Embryonic facial prominence (tissue), 1 donor: ENCODE data around the gene REM2.
"Not testable (repeated sequence)": the region's sequence is repeated elsewhere in the genome, so short reads cannot be mapped to it uniquely, and the experiment has no call there.

Source experiments
- DNase-seq: peaks from one replicate; pipeline ENCODE4 v3.0.0-alpha.2; 2016; ENCODE audit errors: extremely low spot score

Gene REM2

DNA sequence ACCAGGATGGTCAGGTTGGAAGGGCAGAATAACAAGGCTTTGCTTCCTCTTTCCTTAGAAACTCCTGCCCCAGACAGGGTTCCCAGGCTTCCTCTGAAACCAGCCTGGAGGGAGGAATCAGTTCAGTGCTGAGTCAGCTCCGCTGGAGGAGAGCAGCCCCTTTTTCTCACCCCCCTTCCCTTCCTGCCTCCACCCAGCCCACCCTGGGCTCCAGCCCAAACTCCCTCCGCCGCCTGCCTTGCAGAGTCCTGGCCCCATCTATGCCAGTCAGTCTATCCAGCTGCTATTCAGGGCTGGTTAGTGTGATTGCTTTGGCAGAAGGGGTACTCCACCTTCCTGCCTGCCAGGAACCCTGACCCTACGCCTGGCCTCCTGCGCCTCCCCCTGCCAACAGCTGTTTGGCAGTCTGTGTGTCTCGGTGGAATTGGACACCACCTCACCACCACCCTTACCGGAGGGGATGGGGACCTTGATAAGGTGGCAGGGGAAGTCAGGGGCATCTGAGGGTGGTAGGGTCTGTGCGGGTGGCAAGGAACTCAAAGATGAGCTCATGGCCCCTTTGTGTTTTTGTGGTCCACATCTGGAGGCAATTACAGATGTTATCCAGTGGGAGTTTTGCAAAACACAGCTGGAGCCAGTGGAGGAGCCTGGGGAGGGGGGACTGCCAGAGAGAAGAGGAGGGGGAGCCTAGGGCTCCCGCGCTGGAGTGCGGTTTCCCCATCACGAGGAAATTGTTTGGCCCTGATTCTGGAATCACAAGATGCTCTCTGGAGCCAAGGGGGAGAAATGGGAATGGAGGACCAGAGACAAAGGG lies 34.5 kb upstream of the REM2 start:
- DNase-seq, result peak; percentile 95

DNA sequence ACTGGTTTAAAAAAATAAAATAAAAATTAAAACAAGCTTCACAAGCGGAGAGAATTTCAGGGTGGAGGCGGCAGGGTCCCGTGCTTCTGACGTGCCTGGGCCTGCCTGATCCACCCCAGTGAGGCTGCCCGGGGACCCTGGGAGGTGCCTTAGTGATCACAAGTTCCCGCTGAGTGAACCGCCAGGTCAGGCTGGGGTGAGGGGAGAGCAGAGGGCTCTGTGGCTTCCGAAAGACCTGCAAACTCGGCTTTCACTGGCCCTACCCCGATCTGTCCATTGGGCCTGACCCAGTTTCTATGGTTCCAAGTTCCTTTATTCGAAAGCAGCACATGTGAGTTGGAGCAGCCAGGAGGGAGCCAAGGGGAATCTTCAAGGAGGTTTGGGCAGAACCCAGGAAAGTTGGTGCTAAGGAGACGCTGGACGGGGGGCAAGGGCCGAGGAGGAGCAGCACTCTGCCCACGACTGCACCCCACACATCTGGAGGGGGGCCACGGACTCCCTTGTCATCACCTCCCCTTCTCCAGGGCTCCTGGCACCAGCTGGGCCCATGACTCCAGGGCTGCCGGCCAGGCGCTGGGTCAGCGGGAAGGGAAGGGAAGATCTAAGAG lies 33.7 kb upstream of the REM2 start:
- DNase-seq, result no peak

DNA sequence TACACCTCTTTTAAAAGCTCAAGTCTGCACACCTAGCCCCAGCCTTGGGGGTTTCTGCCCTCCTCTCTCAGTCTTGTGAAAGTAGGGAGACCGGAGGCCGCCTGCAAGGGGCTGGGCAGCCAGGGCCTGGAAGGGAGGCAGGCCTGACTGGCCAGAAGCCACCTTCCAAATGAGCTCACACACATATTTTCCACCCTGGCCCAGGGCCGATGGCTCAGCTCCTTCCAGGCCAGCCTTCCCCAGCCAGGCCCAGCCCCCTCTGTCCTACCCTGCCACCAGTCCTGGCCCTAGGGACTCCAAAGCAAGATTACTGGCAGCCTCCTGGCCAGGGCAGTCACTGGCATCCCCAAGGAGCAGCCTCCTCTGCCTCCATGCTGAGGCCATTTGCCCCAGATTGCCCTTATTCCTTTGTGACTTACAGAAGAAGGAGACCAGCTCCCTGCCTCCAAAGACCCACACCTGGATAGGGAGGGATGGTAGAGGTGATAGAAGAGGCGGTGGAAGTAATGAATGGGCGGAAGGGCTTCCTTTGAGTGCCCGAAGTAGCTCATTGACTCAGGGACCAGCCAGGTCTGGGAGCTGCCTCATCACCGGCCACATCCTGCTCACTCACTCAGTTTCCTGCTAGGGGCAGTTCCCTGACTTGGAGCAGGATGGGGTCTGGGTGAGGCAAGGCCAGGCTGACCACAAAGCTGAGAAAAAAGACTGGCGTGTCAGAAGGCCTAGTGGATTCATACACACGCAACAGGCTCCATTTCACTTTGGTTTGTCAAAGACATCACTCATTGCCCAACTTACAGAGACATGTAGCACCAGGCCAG lies 31.9 kb upstream of the REM2 start:
- no peak for DNase-seq

DNA sequence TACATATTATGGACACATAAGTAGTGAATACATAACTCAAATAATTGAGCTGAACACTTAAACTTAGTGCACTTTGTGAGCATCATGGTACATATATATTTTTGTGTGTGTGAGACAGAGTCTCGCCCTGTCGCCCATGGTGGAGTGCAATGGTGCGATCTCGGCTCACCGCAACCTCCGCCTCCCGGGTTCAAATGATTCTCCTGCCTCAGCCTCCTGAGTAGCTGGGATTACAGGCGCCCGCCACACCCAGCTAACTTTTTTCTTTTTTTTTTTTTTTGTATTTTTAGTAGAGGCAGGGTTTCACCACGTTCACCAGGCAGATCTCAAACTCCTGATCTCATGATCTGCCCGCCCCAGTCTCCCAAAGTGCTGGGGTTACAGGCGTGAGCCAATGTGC lies 30.8 kb upstream of the REM2 start:
- DNase-seq, result not testable (repeated sequence)

DNA sequence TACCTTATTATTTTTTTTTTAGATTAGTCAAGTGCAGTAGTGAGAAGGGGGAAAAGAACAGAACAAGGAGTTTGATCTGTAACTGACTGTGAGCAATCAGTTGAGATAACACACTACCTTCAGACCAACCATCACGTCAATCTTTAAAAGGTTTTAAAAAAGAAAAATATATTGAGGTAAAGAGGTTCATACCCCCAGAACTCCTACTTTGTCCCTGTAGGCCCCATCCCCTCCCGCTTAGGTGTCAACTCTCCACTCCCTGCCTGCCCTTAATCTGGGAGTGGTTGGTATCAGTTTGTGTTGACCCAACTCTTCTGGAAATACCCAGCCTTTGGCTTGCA lies 30.5 kb upstream of the REM2 start:
- DNase-seq, result no peak

DNA sequence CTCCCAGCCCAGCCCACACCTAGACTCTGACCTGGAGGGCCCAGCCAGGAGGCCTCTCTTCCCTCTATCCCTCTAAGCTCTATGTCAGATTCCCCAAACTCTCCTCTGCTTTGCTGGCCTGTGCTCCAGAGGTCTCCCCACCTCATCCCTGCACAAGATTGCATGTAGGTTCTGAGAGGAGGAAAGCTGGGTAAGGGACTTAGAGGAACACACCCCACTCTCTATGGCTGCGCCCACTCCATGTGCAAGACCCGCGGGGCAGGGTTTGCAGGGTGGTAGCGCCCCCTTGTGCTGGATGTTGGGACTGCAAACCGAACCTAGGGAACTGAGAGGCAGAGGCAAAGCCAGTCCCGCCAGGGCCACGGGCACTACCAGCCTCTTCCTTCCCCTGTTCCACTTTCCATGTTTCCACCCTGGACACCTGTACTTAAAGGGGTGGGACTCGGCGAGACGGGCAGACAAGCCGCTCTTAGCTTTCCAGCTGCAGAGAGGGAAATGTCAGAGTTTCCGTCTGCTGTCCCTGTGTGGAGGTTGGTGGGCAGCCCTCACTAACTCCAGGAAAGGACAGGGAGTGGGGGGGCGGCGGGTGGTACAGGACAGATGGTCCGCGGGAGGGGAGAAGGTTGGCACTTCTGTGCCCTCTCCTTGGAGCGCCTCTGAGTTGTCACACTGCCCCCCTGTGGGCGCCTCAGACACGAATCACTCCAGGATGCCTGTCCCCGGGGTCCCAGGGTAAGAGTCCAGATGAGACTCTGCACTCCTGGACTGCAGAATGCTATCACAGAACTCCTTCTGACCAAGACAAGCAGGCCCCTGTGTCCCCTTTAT lies 29.9 kb upstream of the REM2 start:
- peak; percentile 72 for DNase-seq

DNA sequence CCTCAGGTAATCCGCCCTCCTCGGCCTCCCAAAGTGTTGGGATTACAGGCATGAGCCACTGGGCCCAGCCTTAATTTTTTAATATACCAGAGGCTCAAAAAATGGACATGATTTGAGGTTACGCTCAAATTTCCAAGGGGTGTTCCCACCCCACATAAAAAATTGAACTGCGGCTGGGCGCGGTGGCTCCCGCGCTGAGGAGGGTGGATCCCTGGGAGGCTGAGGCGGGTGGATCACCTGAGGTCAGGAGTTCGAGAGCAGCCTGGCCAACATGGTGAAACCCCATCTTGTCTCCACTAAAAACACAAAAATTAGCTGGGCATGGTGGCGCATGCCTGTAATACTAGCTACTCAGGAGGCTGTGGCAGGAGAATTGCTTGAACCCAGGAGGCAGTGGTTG lies 28.7 kb upstream of the REM2 start:
- DNase-seq, result not testable (repeated sequence)

DNA sequence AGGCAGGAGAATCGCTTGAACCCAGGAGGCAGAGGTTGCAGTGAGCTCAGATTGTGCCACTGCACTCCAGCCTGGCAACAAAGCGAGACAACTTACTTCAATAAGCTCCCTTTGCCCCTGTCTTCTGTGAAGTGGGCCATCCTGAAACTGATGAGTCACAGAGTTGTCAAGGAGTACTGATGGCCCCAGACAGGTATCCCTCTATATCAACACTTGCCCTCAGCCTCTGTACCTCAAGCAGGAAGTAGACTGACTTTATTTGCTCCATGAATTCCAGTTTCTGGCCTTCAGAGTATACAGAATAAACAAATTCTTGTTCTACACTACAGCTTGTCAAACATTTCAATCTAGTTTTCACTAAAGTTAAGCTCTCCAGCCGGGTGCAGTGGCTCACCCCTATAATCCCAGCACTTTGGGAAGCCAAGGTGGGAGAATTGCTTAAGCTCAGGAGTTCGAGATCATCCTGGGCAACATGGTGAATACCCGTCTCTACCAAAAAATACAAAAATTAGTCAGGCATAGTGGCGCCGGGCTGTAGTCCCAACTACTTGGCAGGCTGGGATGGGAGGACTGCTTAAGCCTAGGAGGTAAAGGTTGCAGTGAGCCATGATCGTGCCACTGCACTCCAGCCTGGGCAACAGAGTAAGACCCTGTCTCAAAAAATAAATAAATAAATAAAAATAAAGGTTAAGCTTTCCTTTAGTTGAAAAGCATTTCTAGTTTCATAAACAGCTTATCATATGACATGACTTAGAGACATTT lies 27.9 kb upstream of the REM2 start:
- no peak for DNase-seq

DNA sequence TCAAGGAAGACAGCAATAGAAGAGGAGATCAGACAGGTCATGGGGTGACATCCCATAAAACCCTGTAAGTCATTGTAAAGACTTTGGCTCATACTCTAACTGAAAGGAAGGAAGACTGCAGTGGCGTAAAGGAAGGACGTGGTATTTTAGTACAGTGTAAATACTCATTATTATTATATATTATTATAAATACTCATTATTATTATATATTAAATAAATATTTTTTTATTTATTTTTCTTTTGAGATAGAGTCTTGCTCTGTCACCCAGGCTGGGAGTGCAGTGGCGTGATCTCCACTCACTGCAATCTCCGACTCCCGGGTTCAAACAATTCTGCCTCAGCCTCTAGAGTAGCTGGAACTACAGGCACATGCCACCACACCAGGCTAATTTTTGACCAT lies 26.6 kb upstream of the REM2 start:
- DNase-seq, result no peak

DNA sequence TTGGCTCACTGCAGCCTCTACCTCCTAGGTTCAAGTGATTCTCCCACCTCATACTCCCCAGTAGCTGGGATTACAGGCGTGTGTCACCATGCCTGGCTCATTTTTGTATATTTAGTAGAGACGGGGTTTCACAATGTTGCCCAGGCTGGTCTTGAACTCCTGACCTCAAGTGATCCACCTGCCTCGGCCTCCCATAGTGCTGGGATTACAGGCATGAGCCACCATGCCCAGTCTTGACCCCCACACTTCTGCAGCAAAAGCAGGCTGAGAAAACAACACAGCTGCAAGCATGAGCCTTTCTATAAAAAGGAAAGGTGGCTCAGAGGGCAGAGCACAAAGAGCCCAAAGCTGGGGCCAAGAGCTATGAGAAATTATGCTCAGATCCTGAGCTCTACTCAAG lies 22.6 kb upstream of the REM2 start:
- not testable (repeated sequence) for DNase-seq

DNA sequence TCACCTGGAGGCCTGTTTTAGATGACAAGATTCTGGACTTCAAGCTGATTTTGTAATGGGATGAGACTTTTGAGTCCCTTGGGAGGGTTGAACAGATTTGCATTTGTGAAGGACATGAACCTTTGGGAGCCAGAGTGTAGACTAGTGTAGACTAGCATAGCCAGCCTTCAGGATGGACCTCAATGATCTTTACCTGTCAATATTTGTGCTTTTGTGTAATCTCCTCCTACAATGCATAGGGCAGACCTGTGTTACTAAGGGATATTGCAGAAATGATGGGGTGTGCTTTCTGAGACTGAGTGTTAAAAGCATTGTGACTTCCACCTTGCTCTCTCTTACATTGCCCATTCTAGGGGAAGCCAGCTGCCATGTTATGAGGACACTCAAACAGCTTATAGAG lies 21.4 kb upstream of the REM2 start:
- DNase-seq, result no peak

DNA sequence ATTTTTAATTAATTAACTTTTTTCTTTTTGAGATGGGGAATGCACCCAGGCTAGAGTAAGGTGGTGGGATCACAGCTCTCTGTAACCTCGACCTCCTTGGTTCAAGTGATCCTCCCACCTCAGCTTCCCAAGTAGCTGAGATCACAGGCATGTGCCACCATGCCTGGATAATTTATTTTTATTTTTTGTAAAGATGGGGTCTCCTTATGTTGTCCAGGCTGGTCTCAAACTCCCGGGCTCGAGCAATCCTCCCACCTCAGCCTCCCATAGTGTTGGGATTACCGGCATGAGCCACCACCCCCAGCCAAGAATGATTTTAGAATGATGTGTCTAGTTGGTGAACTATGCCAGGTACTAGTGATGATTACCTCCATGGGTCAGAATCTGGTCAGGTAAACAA lies 18.0 kb upstream of the REM2 start:
- no peak for DNase-seq

DNA sequence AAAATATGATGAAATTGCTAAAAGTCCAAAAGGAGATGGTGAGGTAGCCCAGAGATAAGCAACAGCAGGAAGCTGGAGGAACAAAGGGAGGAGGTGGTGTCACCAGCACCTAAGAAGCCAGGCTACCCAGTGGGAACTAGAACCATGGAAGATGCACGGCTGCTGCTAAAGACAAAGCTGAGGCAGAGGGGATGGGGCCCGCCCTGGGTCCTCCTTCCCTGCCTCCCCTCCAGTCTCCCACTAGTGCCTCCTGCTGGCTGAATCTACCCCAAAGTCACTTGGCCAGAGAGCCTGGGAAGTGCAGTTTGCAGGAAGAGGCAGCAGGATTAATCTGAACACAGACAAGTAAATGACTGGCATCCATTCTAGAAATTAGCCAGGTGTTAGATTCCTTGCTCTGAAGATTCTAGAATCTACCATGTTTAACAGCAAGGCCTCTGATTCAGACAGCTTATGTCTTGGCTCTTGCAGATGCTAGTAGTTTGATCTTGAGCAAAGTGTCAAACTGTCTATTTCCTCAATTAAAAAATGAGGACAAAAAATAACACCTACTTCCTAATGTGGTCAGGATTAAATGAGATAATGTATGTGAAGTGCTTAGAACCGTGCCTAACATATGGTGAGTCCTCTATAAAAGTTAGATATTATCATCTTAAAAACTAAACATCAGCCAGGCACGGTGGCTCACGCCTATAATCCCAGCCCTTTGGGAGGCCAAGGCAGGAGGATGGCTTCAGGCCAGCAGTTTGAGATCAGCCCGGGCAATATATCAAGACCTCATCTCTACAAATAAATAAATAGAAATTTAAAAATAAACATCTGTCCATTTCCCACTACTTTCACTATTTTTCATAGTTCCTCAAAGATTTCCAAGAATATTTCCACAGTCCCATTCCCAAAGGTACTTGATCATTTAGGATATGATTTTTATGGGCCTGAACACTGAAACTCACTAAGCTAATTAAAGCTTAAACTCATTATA lies 17.3 kb upstream of the REM2 start:
- DNase-seq, result no peak

DNA sequence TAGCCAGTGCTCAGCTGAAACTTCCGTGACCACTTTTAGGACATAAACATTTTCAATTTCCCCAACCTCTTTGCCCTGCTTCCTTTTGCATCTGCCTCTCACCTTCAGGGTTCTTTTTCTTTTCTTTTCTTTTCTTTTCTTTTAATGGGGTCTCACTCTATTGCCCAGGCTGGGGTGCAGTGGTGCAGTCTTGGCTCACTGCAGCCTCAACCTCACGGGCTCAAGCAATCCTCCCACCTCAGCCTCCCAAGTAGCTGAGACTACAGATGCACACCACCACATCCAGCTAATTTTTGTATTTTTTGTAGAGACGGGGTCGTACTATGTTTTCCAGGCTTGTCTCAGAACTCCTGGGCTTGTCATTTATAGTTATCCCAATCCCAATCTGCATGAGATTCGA lies 16.1 kb upstream of the REM2 start:
- DNase-seq, result no peak

DNA sequence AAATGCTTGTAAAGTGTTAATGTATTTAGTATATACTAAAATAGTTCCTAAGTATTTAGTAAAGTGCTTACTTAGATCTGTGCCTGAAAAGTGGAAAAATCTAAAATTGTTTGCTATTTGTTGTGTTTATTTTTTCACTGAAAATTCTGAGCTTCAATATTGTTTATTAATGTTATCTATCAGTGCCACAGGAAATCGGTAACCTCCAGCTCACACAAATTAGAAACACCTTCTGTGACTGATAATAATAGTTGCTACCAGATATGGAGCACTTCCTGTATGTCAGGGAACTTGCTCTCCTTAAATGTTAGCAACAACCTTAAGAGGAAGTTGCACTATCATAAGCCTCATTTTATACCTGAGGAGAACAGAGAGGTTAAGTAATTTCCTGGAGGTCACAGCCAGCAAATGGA lies 12.2 kb upstream of the REM2 start:
- no peak for DNase-seq

DNA sequence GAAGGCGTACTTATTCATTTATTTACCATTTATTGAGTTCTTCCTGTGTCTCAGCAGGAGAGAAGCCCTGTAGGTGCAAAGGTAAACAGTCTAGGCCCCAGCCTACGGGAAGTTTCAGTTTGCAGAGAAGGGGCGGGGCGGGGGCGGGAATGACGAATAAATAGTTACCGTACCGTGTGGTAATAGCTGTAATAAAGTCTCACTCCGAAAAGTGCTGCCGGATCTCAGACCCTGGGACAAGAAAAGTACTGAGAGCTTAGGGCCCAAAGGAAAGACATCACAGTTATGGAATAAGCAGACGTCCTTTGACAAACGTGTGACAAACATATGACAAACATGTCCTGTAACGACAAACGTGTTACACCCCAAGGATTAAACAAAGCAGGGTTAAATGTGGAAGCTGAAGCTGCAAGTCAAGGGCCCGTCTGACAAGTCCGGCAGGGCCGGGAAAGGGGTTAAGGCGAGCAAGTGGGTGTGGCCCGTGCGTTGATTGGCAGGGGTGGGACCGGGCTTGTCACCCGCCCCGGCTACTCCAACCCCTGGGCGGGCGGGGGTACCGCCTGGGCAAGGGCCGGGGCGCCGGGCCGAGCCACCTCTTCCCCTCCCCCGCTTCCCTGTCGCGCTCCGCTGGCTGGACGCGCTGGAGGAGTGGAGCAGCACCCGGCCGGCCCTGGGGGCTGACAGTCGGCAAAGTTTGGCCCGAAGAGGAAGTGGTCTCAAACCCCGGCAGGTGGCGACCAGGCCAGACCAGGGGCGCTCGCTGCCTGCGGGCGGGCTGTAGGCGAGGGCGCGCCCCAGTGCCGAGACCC lies 11.6 kb upstream of the REM2 start, which contains the start of gene LRP10:
Gene LRP10, plus strand, starts transcription at position 517 of the 809 bp plus-strand sequence. CDS start 564 bp downstream, outside the sequence.
- DNase-seq, result no peak

DNA sequence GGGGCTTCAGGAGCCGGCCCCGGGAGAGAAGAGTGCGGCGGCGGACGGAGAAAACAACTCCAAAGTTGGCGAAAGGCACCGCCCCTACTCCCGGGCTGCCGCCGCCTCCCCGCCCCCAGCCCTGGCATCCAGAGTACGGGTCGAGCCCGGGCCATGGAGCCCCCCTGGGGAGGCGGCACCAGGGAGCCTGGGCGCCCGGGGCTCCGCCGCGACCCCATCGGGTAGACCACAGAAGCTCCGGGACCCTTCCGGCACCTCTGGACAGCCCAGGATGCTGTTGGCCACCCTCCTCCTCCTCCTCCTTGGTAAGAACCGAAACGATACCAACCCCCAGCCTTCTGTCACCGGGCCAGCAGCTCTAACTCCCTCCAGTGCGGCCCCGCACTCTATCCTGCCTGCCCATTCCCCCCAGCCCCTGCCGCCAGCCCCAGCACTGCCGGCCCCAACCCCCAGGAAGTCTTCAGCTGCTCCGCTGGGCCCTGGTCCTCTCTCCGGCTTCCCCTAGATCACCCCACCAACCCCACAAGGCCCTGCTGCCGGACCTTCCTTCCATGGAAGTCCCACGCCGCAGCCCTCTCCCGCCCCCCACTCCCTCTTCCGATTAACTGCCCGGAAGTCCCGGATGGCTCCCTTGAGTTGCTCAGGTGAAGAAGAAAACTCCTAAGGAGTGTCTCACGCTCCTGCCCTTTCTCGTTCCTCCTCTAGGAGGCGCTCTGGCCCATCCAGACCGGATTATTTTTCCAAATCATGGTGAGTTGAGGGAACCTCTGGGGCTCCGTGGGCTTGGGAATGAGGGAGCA lies 10.8 kb upstream of the REM2 start:
- peak; percentile 75 for DNase-seq
